RWPE2 (cell line): Measurements from ENCODE around the gene ATG4B.

Source experiments
- ATAC-seq: fragments of 200-7000 bp; cut with Tn5 transposase; 3 replicates; pipeline ENCODE4 v1.9.1; 2021; ENCODE audit warnings: low read depth
- DNase-seq: peaks from one replicate; pipeline ENCODE4 v3.0.0-alpha.2; 2020; ENCODE audit warnings: low spot score
- H3K27ac ChIP-seq: fragments of 450-650 bp; 2 replicates; pipeline ENCODE4 v1.5.1; 2017; ENCODE audit warnings: mild to moderate bottlenecking; ENCODE audit not compliant: poor library complexity, severe bottlenecking
- H3K27me3 ChIP-seq: fragments of 250-450 bp; sonication (Bioruptor Pico); 2 replicates; pipeline ENCODE4 v1.5.1; 2021; ENCODE audit warnings: mild to moderate bottlenecking, moderate library complexity; ENCODE audit not compliant: insufficient read depth, poor library complexity, severe bottlenecking
- H3K36me3 ChIP-seq: fragments of 250-450 bp; sonication (Bioruptor Pico); 2 replicates; pipeline ENCODE4 v1.5.1; 2020; ENCODE audit warnings: low read depth, mild to moderate bottlenecking, moderate library complexity
- H3K4me1 ChIP-seq: fragments of 250-450 bp; sonication (Bioruptor Pico); 2 replicates; pipeline ENCODE4 v1.5.1; 2021; ENCODE audit warnings: mild to moderate bottlenecking, moderate library complexity; ENCODE audit not compliant: insufficient read depth, poor library complexity, severe bottlenecking
- H3K4me3 ChIP-seq: fragments of 250-450 bp; sonication (Bioruptor Pico); 2 replicates; pipeline ENCODE4 v1.5.1; 2021; ENCODE audit warnings: mild to moderate bottlenecking, moderate library complexity; ENCODE audit not compliant: severe bottlenecking
- H3K9me3 ChIP-seq: fragments of 250-450 bp; sonication (Bioruptor Pico); 2 replicates; pipeline ENCODE4 v1.5.1; 2021; ENCODE audit warnings: mild to moderate bottlenecking, moderate library complexity; ENCODE audit not compliant: severe bottlenecking
- CTCF ChIP-seq: fragments of 450-650 bp; IDR thresholded peaks from one replicate; pipeline ENCODE4 v1.5.1; 2017; ENCODE audit warnings: mild to moderate bottlenecking, moderate library complexity; ENCODE audit not compliant: poor library complexity, severe bottlenecking

ATG4B gene

GRCh38 chr2:241721852-241722251 is 84.4 kb downstream of the ATG4B start:
- Histone ChIP-seq H3K9me3 (no peaks in the 10 kb centered on the region), H3K36me3 (peaks cover 16% of the 10 kb centered on the region; the same call in 1 of the 2 replicates), H3K4me1 (no peaks in the 10 kb centered on the region), H3K4me3 (no peak overlapping the region), H3K27me3 (no peaks in the 10 kb centered on the region), H3K27ac (no peak overlapping the region)
- no peak for TF ChIP-seq CTCF
- no peak for ATAC-seq
- DNase-seq: no peak

DNA sequence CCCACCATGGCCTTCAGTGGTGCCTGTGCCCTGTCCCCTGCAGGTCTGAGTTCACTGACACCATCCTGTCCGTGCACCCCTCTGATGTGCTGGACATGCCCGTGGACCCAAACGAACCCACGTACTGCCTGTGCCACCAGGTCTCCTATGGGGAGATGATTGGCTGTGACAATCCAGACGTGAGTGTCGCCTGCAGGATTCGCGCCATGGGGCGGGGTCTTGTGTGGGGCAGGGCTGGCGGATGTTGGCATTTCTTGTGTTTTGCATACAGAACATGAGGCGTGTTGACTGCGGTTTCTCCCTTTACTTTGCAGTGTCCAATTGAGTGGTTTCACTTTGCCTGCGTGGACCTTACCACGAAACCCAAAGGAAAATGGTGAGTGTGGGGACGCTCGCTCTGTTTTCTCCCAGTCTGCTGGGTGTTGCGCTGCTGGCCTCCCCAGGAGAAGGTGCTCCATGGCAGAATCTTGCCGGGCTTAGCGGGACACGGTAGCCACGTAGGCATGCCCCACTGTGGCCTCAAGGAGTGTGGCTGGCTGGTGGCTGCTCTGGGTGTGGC is 85.5 kb downstream of the ATG4B start:
- Histone ChIP-seq H3K27me3 (no peaks in the 10 kb centered on the region), H3K9me3 (no peaks in the 10 kb centered on the region), H3K4me3 (no peak overlapping the region), H3K27ac (no peak overlapping the region), H3K36me3 (peaks cover 16% of the 10 kb centered on the region; the same call in 1 of the 2 replicates), H3K4me1 (no peaks in the 10 kb centered on the region)
- ATAC-seq: no peak
- TF ChIP-seq CTCF: no peak
- DNase-seq: no peak
